GM23338 (cell line): ENCODE measurements around the gene PPP1R9A.

Source experiments
- CREB1 ChIP-seq: fragments of 250-450 bp; sonication (Bioruptor Pico); IDR thresholded peaks from 2 replicates; pipeline ENCODE4 v1.5.0; 2020; ENCODE audit warnings: low read depth, mild to moderate bottlenecking, moderate library complexity
- CTCF ChIP-seq, 2 experiments: fragments of 200-600 bp in 1 of 2; sonication (generic) in 1 of 2; conservative IDR thresholded peaks; 2 replicates each; pipeline versions ENCODE4 v1.5.1 to v1.6.1; 2016 to 2017; ENCODE audit warnings: antibody characterized with exemption in 2 of 2, low read depth in 2 of 2, mild to moderate bottlenecking in 2 of 2, moderate library complexity in 1 of 2
- ETS1 ChIP-seq: IDR thresholded peaks from 2 replicates; pipeline ENCODE4 v1.6.1; 2016; ENCODE audit warnings: antibody characterized with exemption
- EZH2 ChIP-seq: fragments of 200-600 bp; sonication (generic); IDR thresholded peaks from one replicate; pipeline ENCODE4 v1.8.0; 2017; ENCODE audit warnings: antibody characterized with exemption, mild to moderate bottlenecking, low read depth; ENCODE audit not compliant: unreplicated experiment
- EZH2phosphoT487 ChIP-seq: fragments of 200-600 bp; sonication (generic); IDR thresholded peaks from one replicate; pipeline ENCODE4 v1.8.1; 2018; ENCODE audit warnings: antibody characterized with exemption; ENCODE audit not compliant: unreplicated experiment
- JUNB ChIP-seq: IDR thresholded peaks from one replicate; pipeline ENCODE4 v1.6.1; 2016; ENCODE audit warnings: antibody characterized with exemption; ENCODE audit not compliant: unreplicated experiment
- POLR2AphosphoS5 ChIP-seq: IDR thresholded peaks from 2 replicates; pipeline ENCODE4 v1.6.1; 2016; ENCODE audit warnings: antibody characterized with exemption, low read depth
- ZNF331 ChIP-seq: fragments of 250-450 bp; sonication (Bioruptor Pico); IDR thresholded peaks from 2 replicates; pipeline ENCODE4 v1.5.0; 2020; ENCODE audit warnings: low read depth, mild to moderate bottlenecking, moderate library complexity
- TF ChIP-seq, protein P1 (sequence below): IDR thresholded peaks from one replicate; pipeline ENCODE4 v1.6.1; 2018; ENCODE audit warnings: antibody characterized with exemption; ENCODE audit not compliant: unreplicated experiment
- TF ChIP-seq, protein P2 (sequence below): fragments of 250-450 bp; sonication (Bioruptor Pico); IDR thresholded peaks from 2 replicates; pipeline ENCODE4 v1.5.0; 2020; ENCODE audit warnings: mild to moderate bottlenecking, moderate library complexity

GRCh38 chr7:95296456-95296855 lies 389.1 kb downstream of the PPP1R9A start:
- TF ChIP-seq, protein P1, sequence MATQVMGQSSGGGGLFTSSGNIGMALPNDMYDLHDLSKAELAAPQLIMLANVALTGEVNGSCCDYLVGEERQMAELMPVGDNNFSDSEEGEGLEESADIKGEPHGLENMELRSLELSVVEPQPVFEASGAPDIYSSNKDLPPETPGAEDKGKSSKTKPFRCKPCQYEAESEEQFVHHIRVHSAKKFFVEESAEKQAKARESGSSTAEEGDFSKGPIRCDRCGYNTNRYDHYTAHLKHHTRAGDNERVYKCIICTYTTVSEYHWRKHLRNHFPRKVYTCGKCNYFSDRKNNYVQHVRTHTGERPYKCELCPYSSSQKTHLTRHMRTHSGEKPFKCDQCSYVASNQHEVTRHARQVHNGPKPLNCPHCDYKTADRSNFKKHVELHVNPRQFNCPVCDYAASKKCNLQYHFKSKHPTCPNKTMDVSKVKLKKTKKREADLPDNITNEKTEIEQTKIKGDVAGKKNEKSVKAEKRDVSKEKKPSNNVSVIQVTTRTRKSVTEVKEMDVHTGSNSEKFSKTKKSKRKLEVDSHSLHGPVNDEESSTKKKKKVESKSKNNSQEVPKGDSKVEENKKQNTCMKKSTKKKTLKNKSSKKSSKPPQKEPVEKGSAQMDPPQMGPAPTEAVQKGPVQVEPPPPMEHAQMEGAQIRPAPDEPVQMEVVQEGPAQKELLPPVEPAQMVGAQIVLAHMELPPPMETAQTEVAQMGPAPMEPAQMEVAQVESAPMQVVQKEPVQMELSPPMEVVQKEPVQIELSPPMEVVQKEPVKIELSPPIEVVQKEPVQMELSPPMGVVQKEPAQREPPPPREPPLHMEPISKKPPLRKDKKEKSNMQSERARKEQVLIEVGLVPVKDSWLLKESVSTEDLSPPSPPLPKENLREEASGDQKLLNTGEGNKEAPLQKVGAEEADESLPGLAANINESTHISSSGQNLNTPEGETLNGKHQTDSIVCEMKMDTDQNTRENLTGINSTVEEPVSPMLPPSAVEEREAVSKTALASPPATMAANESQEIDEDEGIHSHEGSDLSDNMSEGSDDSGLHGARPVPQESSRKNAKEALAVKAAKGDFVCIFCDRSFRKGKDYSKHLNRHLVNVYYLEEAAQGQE: no peak
- no peak for TF ChIP-seq CTCF (conservative IDR thresholded peaks at IDR 0.05; ENCODE audit: low read depth in 2 of 2)
- no peak for TF ChIP-seq POLR2AphosphoS5
- no peak for TF ChIP-seq ZNF331 (CRISPR knock-in tag)
- TF ChIP-seq CREB1: no peak
- TF ChIP-seq EZH2: no peak
- TF ChIP-seq ETS1: no peak
- no peak for TF ChIP-seq JUNB
- no peak for TF ChIP-seq EZH2phosphoT487
- TF ChIP-seq, protein P2, sequence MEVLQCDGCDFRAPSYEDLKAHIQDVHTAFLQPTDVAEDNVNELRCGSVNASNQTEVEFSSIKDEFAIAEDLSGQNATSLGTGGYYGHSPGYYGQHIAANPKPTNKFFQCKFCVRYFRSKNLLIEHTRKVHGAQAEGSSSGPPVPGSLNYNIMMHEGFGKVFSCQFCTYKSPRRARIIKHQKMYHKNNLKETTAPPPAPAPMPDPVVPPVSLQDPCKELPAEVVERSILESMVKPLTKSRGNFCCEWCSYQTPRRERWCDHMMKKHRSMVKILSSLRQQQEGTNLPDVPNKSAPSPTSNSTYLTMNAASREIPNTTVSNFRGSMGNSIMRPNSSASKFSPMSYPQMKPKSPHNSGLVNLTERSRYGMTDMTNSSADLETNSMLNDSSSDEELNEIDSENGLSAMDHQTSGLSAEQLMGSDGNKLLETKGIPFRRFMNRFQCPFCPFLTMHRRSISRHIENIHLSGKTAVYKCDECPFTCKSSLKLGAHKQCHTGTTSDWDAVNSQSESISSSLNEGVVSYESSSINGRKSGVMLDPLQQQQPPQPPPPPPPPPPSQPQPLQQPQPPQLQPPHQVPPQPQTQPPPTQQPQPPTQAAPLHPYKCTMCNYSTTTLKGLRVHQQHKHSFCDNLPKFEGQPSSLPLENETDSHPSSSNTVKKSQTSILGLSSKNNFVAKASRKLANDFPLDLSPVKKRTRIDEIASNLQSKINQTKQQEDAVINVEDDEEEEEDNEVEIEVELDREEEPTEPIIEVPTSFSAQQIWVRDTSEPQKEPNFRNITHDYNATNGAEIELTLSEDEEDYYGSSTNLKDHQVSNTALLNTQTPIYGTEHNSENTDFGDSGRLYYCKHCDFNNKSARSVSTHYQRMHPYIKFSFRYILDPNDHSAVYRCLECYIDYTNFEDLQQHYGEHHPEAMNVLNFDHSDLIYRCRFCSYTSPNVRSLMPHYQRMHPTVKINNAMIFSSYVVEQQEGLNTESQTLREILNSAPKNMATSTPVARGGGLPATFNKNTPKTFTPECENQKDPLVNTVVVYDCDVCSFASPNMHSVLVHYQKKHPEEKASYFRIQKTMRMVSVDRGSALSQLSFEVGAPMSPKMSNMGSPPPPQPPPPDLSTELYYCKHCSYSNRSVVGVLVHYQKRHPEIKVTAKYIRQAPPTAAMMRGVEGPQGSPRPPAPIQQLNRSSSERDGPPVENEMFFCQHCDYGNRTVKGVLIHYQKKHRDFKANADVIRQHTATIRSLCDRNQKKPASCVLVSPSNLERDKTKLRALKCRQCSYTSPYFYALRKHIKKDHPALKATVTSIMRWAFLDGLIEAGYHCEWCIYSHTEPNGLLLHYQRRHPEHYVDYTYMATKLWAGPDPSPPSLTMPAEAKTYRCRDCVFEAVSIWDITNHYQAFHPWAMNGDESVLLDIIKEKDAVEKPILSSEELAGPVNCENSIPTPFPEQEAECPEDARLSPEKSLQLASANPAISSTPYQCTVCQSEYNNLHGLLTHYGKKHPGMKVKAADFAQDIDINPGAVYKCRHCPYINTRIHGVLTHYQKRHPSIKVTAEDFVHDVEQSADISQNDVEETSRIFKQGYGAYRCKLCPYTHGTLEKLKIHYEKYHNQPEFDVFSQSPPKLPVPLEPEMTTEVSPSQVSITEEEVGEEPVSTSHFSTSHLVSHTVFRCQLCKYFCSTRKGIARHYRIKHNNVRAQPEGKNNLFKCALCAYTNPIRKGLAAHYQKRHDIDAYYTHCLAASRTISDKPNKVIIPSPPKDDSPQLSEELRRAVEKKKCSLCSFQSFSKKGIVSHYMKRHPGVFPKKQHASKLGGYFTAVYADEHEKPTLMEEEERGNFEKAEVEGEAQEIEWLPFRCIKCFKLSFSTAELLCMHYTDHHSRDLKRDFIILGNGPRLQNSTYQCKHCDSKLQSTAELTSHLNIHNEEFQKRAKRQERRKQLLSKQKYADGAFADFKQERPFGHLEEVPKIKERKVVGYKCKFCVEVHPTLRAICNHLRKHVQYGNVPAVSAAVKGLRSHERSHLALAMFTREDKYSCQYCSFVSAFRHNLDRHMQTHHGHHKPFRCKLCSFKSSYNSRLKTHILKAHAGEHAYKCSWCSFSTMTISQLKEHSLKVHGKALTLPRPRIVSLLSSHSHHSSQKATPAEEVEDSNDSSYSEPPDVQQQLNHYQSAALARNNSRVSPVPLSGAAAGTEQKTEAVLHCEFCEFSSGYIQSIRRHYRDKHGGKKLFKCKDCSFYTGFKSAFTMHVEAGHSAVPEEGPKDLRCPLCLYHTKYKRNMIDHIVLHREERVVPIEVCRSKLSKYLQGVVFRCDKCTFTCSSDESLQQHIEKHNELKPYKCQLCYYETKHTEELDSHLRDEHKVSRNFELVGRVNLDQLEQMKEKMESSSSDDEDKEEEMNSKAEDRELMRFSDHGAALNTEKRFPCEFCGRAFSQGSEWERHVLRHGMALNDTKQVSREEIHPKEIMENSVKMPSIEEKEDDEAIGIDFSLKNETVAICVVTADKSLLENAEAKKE (CRISPR knock-in tag): no peak
